SK-N-SH (cell line): ENCODE measurements around the gene CLASP1. TPM values are rescaled to one million over a fixed set of nuclear protein-coding genes. Genes with fewer than 3 reads are reported as not detected.

Experiments
- CTCF ChIA-PET: fragments of 300-600, 350-600 bp; formaldehyde crosslinking; extraction: SDS; loops from one replicate; lab custom pipeline; 2021; lab: Yijun Ruan, JAX
- POLR2A ChIA-PET: fragments of 350-600 bp; sonication (Branson Sonifier 250); formaldehyde crosslinking; extraction: SDS; loops from one replicate; lab custom pipeline; 2020; ENCODE audit warnings: antibody characterized with exemption, inconsistent platforms; lab: Yijun Ruan, JAX
- DNase-seq: peaks from one replicate; pipeline ENCODE4 v3.0.0; 2012
- H2AFZ ChIP-seq: fragments of 200-600 bp; sonication (generic); 2 replicates; pipeline ENCODE4 v1.8.1; 2016; ENCODE audit warnings: antibody characterized with exemption, mild to moderate bottlenecking, low read depth
- H3F3A ChIP-seq: fragments of 200-600 bp; sonication (generic); replicated peaks from 2 replicates; pipeline ENCODE3; 2016; ENCODE audit warnings: antibody characterized with exemption, mild to moderate bottlenecking; ENCODE audit not compliant: insufficient read depth
- H3K27ac ChIP-seq, 2 experiments: fragments of 200-500 bp in 1 of 2; fragments of 200-600 bp in 1 of 2; sonication (Bioruptor generic) in 1 of 2; sonication (generic), shearing (Covaris generic) in 1 of 2; 2 replicates each; pipeline versions ENCODE4 v1.5.1 to v1.6.1; 2014 to 2016; ENCODE audit warnings: low read depth in 2 of 2, inconsistent platforms in 1 of 2, low read length in 1 of 2, mild to moderate bottlenecking in 1 of 2, mixed read lengths in 1 of 2
- H3K27me3 ChIP-seq: fragments of 200-600 bp; sonication (generic), shearing (Covaris generic); 2 replicates; pipeline ENCODE4 v1.6.1; 2016; ENCODE audit warnings: mixed run types; ENCODE audit not compliant: insufficient read depth
- H3K36me3 ChIP-seq, 2 experiments: fragments of 200-500 bp in 1 of 2; fragments of 200-600 bp in 1 of 2; sonication (Bioruptor generic) in 1 of 2; sonication (generic) in 1 of 2; replicated peaks in 1 of 2; 2 replicates each; pipeline versions ENCODE3 to v1.5.1; 2014 to 2016; ENCODE audit warnings: low read length in 1 of 2, mild to moderate bottlenecking in 1 of 2; ENCODE audit not compliant: insufficient read depth in 2 of 2, control insufficient read depth in 1 of 2
- H3K4me1 ChIP-seq, 2 experiments: fragments of 200-500 bp in 1 of 2; fragments of 200-600 bp in 1 of 2; sonication (Bioruptor generic) in 1 of 2; sonication (generic), shearing (Covaris generic) in 1 of 2; 2 replicates each; pipeline versions ENCODE4 v1.5.1 to v1.6.1; 2014 to 2016; ENCODE audit warnings: low read depth in 1 of 2, low read length in 1 of 2, mixed run types in 1 of 2; ENCODE audit not compliant: insufficient read depth in 2 of 2, control insufficient read depth in 1 of 2
- H3K4me2 ChIP-seq: fragments of 200-600 bp; sonication (generic), shearing (Covaris generic); 2 replicates; pipeline ENCODE4 v1.6.1; 2017; ENCODE audit warnings: mixed run types
- H3K4me3 ChIP-seq, 2 experiments: fragments of 200-500 bp in 1 of 2; fragments of 200-600 bp in 1 of 2; sonication (Bioruptor generic) in 1 of 2; sonication (generic), shearing (Covaris generic) in 1 of 2; 2 replicates each; pipeline versions ENCODE4 v1.5.1 to v1.8.1; 2014 to 2016; ENCODE audit warnings: low read depth in 2 of 2, inconsistent platforms in 1 of 2, low read length in 1 of 2, mild to moderate bottlenecking in 1 of 2, mixed read lengths in 1 of 2, moderate library complexity in 1 of 2
- H3K79me2 ChIP-seq: fragments of 200-600 bp; sonication (generic); 2 replicates; pipeline ENCODE4 v1.8.1; 2017; ENCODE audit warnings: mild to moderate bottlenecking; ENCODE audit not compliant: insufficient read depth
- H3K9ac ChIP-seq: fragments of 200-600 bp; sonication (generic); 2 replicates; pipeline ENCODE4 v1.6.1; 2017; ENCODE audit warnings: mixed run types
- H3K9me2 ChIP-seq: fragments of 200-600 bp; sonication (generic); 2 replicates; pipeline ENCODE4 v1.6.1; 2017; ENCODE audit warnings: mixed run types
- H3K9me3 ChIP-seq: fragments of 200-600 bp; sonication (generic); 2 replicates; pipeline ENCODE4 v1.6.1; 2017; ENCODE audit warnings: mixed run types, mild to moderate bottlenecking, moderate library complexity
- H4K20me1 ChIP-seq: fragments of 200-600 bp; sonication (generic); 2 replicates; pipeline ENCODE4 v1.6.1; 2017; ENCODE audit warnings: mild to moderate bottlenecking, mixed run types; ENCODE audit not compliant: insufficient read depth
- FOSL2 ChIP-seq: IDR thresholded peaks from 2 replicates; pipeline ENCODE4 v1.4.0; 2012; ENCODE audit warnings: low read depth, mild to moderate bottlenecking, moderate library complexity, borderline replicate concordance
- FOXM1 ChIP-seq: IDR thresholded peaks from 2 replicates; pipeline ENCODE4 v1.4.0; 2012; ENCODE audit warnings: low read depth, mild to moderate bottlenecking
- GATA2 ChIP-seq: sonication (generic); formaldehyde crosslinking; IDR thresholded peaks from 2 replicates; pipeline ENCODE4 v1.5.0; 2020; ENCODE audit warnings: mild to moderate bottlenecking, missing genetic modification reagents
- MEF2A ChIP-seq: IDR thresholded peaks from 2 replicates; pipeline ENCODE4 v1.4.0; 2012; ENCODE audit warnings: low read depth, borderline replicate concordance
- NFIC ChIP-seq: IDR thresholded peaks from 2 replicates; pipeline ENCODE4 v1.4.0; 2012; ENCODE audit warnings: borderline replicate concordance
- NRF1 ChIP-seq: IDR thresholded peaks from 2 replicates; pipeline ENCODE4 v1.6.1; 2012; ENCODE audit warnings: low read depth, mild to moderate bottlenecking, low read length
- POLR2AphosphoS5 ChIP-seq: IDR thresholded peaks from 2 replicates; pipeline ENCODE4 v1.6.1; 2012; ENCODE audit warnings: low read depth, low read length
- RAD21 ChIP-seq: IDR thresholded peaks from 2 replicates; pipeline ENCODE4 v1.6.1; 2012; ENCODE audit warnings: mild to moderate bottlenecking, low read length
- RCOR1 ChIP-seq: fragments of 150-350 bp; IDR thresholded peaks from 2 replicates; pipeline ENCODE4 v1.6.1; 2017; ENCODE audit warnings: antibody characterized with exemption, low read length
- RFX5 ChIP-seq: IDR thresholded peaks from 2 replicates; pipeline ENCODE4 v1.6.1; 2012; ENCODE audit warnings: mild to moderate bottlenecking, improper control_type of control experiment, low read length
- RXRA ChIP-seq: IDR thresholded peaks from 2 replicates; pipeline ENCODE4 v1.4.0; 2012; ENCODE audit warnings: low read depth, mild to moderate bottlenecking, borderline replicate concordance
- TAF1 ChIP-seq: IDR thresholded peaks from 2 replicates; pipeline ENCODE4 v1.6.1; 2012; ENCODE audit warnings: low read depth, mild to moderate bottlenecking, low read length, moderate library complexity, borderline replicate concordance
- TCF12 ChIP-seq: IDR thresholded peaks from 2 replicates; pipeline ENCODE4 v1.4.0; 2012
- TEAD4 ChIP-seq: IDR thresholded peaks from 2 replicates; pipeline ENCODE4 v1.4.0; 2012; ENCODE audit warnings: mild to moderate bottlenecking, borderline replicate concordance; ENCODE audit not compliant: insufficient read depth
- WGBS: methylation state at CpG from one replicate; pipeline ENCODE4 v1.1.6; 2017; ENCODE audit warnings: low lambda C conversion rate; 5-methylcytosine and 5-hydroxymethylcytosine counted together
- polyA plus RNA-seq, 3 experiments: library from polyadenylated mRNA; depleted of rRNA; stranded (reverse); fragments of >200 nt; gene quantifications; 2 replicates each; pipeline ENCODE4 v1.2.3, GENCODE V29; 2012
- TF ChIP-seq, protein P1 (sequence below): IDR thresholded peaks from 2 replicates; pipeline ENCODE4 v1.4.0; 2012; ENCODE audit warnings: low read depth
- TF ChIP-seq, protein P2 (sequence below): fragments of 150-350 bp; IDR thresholded peaks from 2 replicates; pipeline ENCODE4 v1.6.1; 2017; ENCODE audit warnings: antibody characterized with exemption, low read length, low read depth, borderline replicate concordance
- TF ChIP-seq, protein P3 (sequence below): IDR thresholded peaks from 2 replicates; pipeline ENCODE4 v1.4.0; 2012; ENCODE audit warnings: low read depth, borderline replicate concordance
- TF ChIP-seq, protein P4 (sequence below): IDR thresholded peaks from 2 replicates; pipeline ENCODE4 v1.4.0; 2012; ENCODE audit warnings: low read depth, borderline replicate concordance

The CLASP1 gene
- polyA plus RNA-seq, 1 of the 3 experiments (the other 2 are of a cell fraction) = 4.9 TPM

DNA sequence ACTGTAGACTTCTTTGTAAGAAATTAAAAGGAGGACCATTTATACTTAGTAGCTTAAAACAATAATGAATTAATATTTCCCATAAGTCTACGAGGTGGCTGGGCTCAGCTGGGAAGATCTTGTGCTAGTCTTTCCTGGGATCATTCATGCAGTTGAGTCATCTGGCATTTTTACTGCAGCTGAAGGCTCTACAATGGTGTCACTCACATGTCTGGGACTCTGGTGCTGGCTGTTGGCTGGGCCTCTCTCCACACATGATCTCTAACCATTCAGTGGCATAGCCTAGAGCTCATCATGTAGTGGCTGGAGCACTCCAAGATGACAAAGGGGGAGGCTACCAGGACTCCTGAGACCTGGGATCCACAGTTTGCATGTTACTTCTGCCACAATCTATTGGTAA lies 35.5 kb downstream of the CLASP1 start:
- 100% methylated on average over 1 of the region's 1 CpG for WGBS
- H3K9me3 ChIP-seq = no peaks in the 10 kb centered on the region
- H3F3A ChIP-seq = peaks cover 4% of the 10 kb centered on the region
- CTCF ChIA-PET = interaction anchor here (0.8 to 1.9 kb wide), 4 partner anchors 8 to 83 kb away, joined by 3 to 5 read pairs (median 4); partner anchors contain the start of genes CLASP1 and RNU4ATAC
- no peak overlapping the region for H3K4me2 ChIP-seq
- H3K36me3 ChIP-seq = peaks cover 0 to 9% of the 10 kb centered on the region in 2 experiments
- H3K27ac ChIP-seq = no peak overlapping the region
- H4K20me1 ChIP-seq = peaks cover 4% of the 10 kb centered on the region; the same call in 1 of the 2 replicates
- POLR2A ChIA-PET = no interaction called here
- TF ChIP-seq, protein P1, sequence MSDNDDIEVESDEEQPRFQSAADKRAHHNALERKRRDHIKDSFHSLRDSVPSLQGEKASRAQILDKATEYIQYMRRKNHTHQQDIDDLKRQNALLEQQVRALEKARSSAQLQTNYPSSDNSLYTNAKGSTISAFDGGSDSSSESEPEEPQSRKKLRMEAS = no peak
- TF ChIP-seq NFIC (no peak), TAF1 (no peak), RFX5 (no peak), NRF1 (no peak), POLR2AphosphoS5 (no peak), FOSL2 (no peak), TCF12 (no peak), MEF2A (no peak), TEAD4 (no peak), GATA2 (CRISPR knock-in tag) (no peak), RAD21 (no peak), FOXM1 (no peak), RCOR1 (no peak)
- TF ChIP-seq, protein P2, sequence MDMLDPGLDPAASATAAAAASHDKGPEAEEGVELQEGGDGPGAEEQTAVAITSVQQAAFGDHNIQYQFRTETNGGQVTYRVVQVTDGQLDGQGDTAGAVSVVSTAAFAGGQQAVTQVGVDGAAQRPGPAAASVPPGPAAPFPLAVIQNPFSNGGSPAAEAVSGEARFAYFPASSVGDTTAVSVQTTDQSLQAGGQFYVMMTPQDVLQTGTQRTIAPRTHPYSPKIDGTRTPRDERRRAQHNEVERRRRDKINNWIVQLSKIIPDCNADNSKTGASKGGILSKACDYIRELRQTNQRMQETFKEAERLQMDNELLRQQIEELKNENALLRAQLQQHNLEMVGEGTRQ = no peak
- TF ChIP-seq, protein P3, sequence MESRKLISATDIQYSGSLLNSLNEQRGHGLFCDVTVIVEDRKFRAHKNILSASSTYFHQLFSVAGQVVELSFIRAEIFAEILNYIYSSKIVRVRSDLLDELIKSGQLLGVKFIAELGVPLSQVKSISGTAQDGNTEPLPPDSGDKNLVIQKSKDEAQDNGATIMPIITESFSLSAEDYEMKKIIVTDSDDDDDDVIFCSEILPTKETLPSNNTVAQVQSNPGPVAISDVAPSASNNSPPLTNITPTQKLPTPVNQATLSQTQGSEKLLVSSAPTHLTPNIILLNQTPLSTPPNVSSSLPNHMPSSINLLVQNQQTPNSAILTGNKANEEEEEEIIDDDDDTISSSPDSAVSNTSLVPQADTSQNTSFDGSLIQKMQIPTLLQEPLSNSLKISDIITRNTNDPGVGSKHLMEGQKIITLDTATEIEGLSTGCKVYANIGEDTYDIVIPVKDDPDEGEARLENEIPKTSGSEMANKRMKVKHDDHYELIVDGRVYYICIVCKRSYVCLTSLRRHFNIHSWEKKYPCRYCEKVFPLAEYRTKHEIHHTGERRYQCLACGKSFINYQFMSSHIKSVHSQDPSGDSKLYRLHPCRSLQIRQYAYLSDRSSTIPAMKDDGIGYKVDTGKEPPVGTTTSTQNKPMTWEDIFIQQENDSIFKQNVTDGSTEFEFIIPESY = no peak
- no peak overlapping the region for H3K9ac ChIP-seq
- no peak overlapping the region for H2AFZ ChIP-seq
- peaks cover 0 to 2% of the 10 kb centered on the region in 2 experiments; a peak in 2 of 4 replicates for H3K4me1 ChIP-seq
- H3K9me2 ChIP-seq = no peaks in the 10 kb centered on the region
- peaks cover 46% of the 10 kb centered on the region for H3K79me2 ChIP-seq
- DNase-seq = no peak
- no peak overlapping the region for H3K4me3 ChIP-seq
- H3K27me3 ChIP-seq = no peaks in the 10 kb centered on the region

DNA sequence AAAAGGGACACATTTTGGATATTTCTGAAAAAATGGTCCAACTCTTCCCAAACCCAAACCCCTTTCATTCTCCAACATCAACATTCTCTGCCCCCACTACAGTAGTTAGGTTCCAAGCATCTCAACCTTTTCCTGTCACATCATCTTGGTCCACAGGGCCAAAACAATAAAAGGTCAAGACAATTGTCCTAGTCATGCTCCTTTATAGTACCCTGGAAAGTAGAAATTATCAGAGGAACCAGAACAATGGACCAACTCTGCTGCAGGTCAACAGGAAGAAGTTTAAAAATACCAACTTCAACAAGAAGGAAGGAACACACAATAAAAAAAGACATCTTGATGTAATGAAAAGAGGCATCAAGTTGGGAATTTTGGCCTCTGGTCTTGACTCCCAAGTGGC lies 36.1 kb downstream of the CLASP1 start:
- H3K27ac ChIP-seq = no peak overlapping the region
- peaks cover 4% of the 10 kb centered on the region for H3F3A ChIP-seq
- peaks cover 0 to 13% of the 10 kb centered on the region in 2 experiments for H3K36me3 ChIP-seq
- H3K4me3 ChIP-seq = no peak overlapping the region
- no peak overlapping the region for H3K4me2 ChIP-seq
- H3K9me3 ChIP-seq = no peaks in the 10 kb centered on the region
- H2AFZ ChIP-seq = no peak overlapping the region
- peaks cover 0 to 6% of the 10 kb centered on the region in 2 experiments; a peak in 2 of 4 replicates for H3K4me1 ChIP-seq
- no peak overlapping the region for H3K9ac ChIP-seq
- CTCF ChIA-PET = interaction anchor here (0.8 kb wide), 1 partner anchor 83 kb away, joined by 3 read pairs; the partner anchor contains the start of gene RNU4ATAC
- no peaks in the 10 kb centered on the region for H3K27me3 ChIP-seq
- DNase-seq = no peak
- POLR2A ChIA-PET = no interaction called here
- TF ChIP-seq, protein P4, sequence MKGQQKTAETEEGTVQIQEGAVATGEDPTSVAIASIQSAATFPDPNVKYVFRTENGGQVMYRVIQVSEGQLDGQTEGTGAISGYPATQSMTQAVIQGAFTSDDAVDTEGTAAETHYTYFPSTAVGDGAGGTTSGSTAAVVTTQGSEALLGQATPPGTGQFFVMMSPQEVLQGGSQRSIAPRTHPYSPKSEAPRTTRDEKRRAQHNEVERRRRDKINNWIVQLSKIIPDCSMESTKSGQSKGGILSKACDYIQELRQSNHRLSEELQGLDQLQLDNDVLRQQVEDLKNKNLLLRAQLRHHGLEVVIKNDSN = no peak
- TF ChIP-seq TCF12 (no peak), FOSL2 (no peak), RAD21 (no peak), RXRA (no peak), NRF1 (no peak), GATA2 (CRISPR knock-in tag) (no peak), RCOR1 (no peak), NFIC (no peak)
- TF ChIP-seq, protein P2 = no peak
- H3K9me2 ChIP-seq = no peaks in the 10 kb centered on the region
- H3K79me2 ChIP-seq = peaks cover 48% of the 10 kb centered on the region
- peaks cover 6% of the 10 kb centered on the region for H4K20me1 ChIP-seq
